Body of pancreas (tissue), 4 donors: ENCODE data around the gene SUGCT.

Experiments used
- CTCF ChIP-seq, 7 experiments: fragments of 450-650 bp in 4 of 7; fragments of 200-600 bp in 3 of 7; sonication (generic) in 3 of 7; IDR thresholded peaks; one replicate each; pipeline ENCODE4 v1.5.1; 2016 to 2019; ENCODE audit warnings: antibody characterized with exemption in 7 of 7
- POLR2A ChIP-seq, 3 donors: fragments of 450-650 bp; IDR thresholded peaks; one replicate each; pipeline ENCODE4 v1.6.1; 2016; ENCODE audit warnings: antibody characterized with exemption in 3 of 3, mild to moderate bottlenecking in 2 of 3

GRCh38 chr7:40833888-40834234, 699.1 kb downstream of the SUGCT start:
- TF ChIP-seq CTCF (IDR thresholded peaks at IDR 0.05) (no peak), POLR2A (IDR thresholded peaks at IDR 0.05) (no peak)
